HepG2 (cell line): ENCODE results near the gene CACNA1I. TPM values are rescaled to one million over a fixed set of nuclear protein-coding genes. Genes with fewer than 3 reads are reported as not detected.

Experiments used
- ATAC-seq: fragments of 200-7000 bp; cut with Tn5 transposase; 3 replicates; pipeline ENCODE4 v1.9.1; 2020; ENCODE audit warnings: mild to moderate bottlenecking, moderate library complexity
- BruUV-seq: library from RNA; stranded (reverse); fragments of 400-500 nt; replicated peaks from 2 replicates; lab custom pipeline; 2021; lab: Mats Ljungman, UMichigan
- CTCF ChIA-PET: fragments of 300-600 bp; formaldehyde crosslinking; extraction: SDS; loops from one replicate; lab custom pipeline; 2021; ENCODE audit warnings: low total read pairs, inconsistent platforms, low intra/inter-chr PET ratio; lab: Yijun Ruan, JAX
- POLR2A ChIA-PET: fragments of 350-600 bp; sonication (Branson Sonifier 250); formaldehyde crosslinking; loops from one replicate; lab custom pipeline; 2020; ENCODE audit warnings: antibody characterized with exemption, inconsistent platforms; lab: Yijun Ruan, JAX
- DNase-seq: peaks from one replicate; pipeline ENCODE4 v3.0.0-alpha.2; 2015; ENCODE audit warnings: low spot score
- FAIRE-seq: peaks from 3 replicates; lab custom pipeline; 2011; peaks lifted over from hg19 to GRCh38; lab: Jason Lieb, UNC
- H2AFZ ChIP-seq: one replicate; pipeline ENCODE4 v1.6.1; 2011; ENCODE audit warnings: low read length, inconsistent platforms
- H3K27ac ChIP-seq: fragments of 300-600 bp; 3 replicates; pipeline ENCODE4 v1.8.0; 2011; ENCODE audit warnings: mixed run types, mild to moderate bottlenecking, mixed read lengths, low read length, inconsistent platforms; ENCODE audit not compliant: insufficient read depth; ENCODE audit errors: extremely low read length
- H3K27me3 ChIP-seq, 2 experiments: fragments of 200-600 bp in 1 of 2; 2 replicates in 1 of 2; 3 replicates in 1 of 2; pipeline versions ENCODE4 v1.6.0 to v1.8.0; 2011; ENCODE audit warnings: low read length in 2 of 2, mild to moderate bottlenecking in 2 of 2, moderate library complexity in 2 of 2, inconsistent platforms in 1 of 2; ENCODE audit not compliant: insufficient read depth in 2 of 2, control insufficient read depth in 1 of 2
- H3K36me3 ChIP-seq, 2 experiments: fragments of 200-600 bp in 1 of 2; replicated peaks in 1 of 2; 2 replicates in 1 of 2; 3 replicates in 1 of 2; pipeline versions ENCODE4 v1.5.1 to v1.8.0; 2011; ENCODE audit warnings: low read length in 2 of 2, inconsistent platforms in 1 of 2; ENCODE audit not compliant: insufficient read depth in 2 of 2, control insufficient read depth in 1 of 2
- H3K4me1 ChIP-seq: 2 replicates; pipeline ENCODE4 v1.5.1; 2012; ENCODE audit warnings: low read length, inconsistent platforms; ENCODE audit not compliant: insufficient read depth
- H3K4me2 ChIP-seq: 2 replicates; pipeline ENCODE4 v1.6.0; 2011; ENCODE audit warnings: low read depth, low read length, inconsistent platforms
- H3K4me3 ChIP-seq, 3 experiments: fragments of 200-600 bp in 1 of 3; sonication (generic), shearing (Covaris generic) in 1 of 3; replicated peaks in 1 of 3; 2 replicates each; pipeline ENCODE4 v1.5.1; 2011 to 2016; ENCODE audit warnings: low read length in 3 of 3, inconsistent platforms in 2 of 3, low read depth in 2 of 3, mild to moderate bottlenecking in 2 of 3, control low read depth in 1 of 3, mixed read lengths in 1 of 3; ENCODE audit not compliant: insufficient read depth in 1 of 3
- H3K79me2 ChIP-seq: one replicate; pipeline ENCODE4 v1.6.1; 2011; ENCODE audit warnings: low read length, inconsistent platforms; ENCODE audit not compliant: insufficient read depth
- H3K9ac ChIP-seq: 2 replicates; pipeline ENCODE4 v1.6.0; 2011; ENCODE audit warnings: mild to moderate bottlenecking, low read depth, low read length, inconsistent platforms; ENCODE audit not compliant: insufficient read depth
- H3K9me3 ChIP-seq: 2 replicates; pipeline ENCODE4 v1.5.1; 2012; ENCODE audit warnings: mild to moderate bottlenecking, low read length
- H4K20me1 ChIP-seq: 2 replicates; pipeline ENCODE4 v1.6.0; 2011; ENCODE audit warnings: inconsistent platforms, mild to moderate bottlenecking, low read length, moderate library complexity; ENCODE audit not compliant: insufficient read depth
- ARID2 ChIP-seq: sonication (generic); formaldehyde crosslinking; IDR thresholded peaks from 2 replicates; pipeline ENCODE4 v1.8.1; 2022; ENCODE audit warnings: mild to moderate bottlenecking, missing genetic modification reagents, borderline replicate concordance
- ATF7-NPFF ChIP-seq: sonication (generic); formaldehyde crosslinking; IDR thresholded peaks from 2 replicates; pipeline ENCODE4 v1.8.1; 2023; ENCODE audit warnings: mild to moderate bottlenecking, low read depth, missing genetic modification reagents, moderate library complexity
- CBX2 ChIP-seq, 2 experiments: fragments of 200-600 bp in 1 of 2; sonication (generic); formaldehyde crosslinking in 1 of 2; IDR thresholded peaks; 2 replicates each; pipeline versions ENCODE4 v1.7.0 to v1.8.1; 2018 to 2022; ENCODE audit warnings: low read depth in 2 of 2, low read length in 1 of 2, mild to moderate bottlenecking in 1 of 2, missing genetic modification reagents in 1 of 2
- CBX5 ChIP-seq: sonication (generic); formaldehyde crosslinking; IDR thresholded peaks from 2 replicates; pipeline ENCODE4 v1.4.0; 2020; ENCODE audit warnings: missing genetic modification reagents, borderline replicate concordance
- ETV6 ChIP-seq: sonication (generic); formaldehyde crosslinking; conservative IDR thresholded peaks from 2 replicates; pipeline ENCODE4 v1.4.0; 2020; ENCODE audit warnings: missing genetic modification reagents
- GLI4 ChIP-seq: sonication (generic); formaldehyde crosslinking; IDR thresholded peaks from 2 replicates; pipeline ENCODE4 v1.5.1; 2020; ENCODE audit warnings: missing genetic modification reagents, mild to moderate bottlenecking, moderate library complexity, borderline replicate concordance
- NKX3-1 ChIP-seq: sonication (generic); formaldehyde crosslinking; IDR thresholded peaks from 2 replicates; pipeline ENCODE4 v1.5.0; 2020; ENCODE audit warnings: missing genetic modification reagents
- PAF1 ChIP-seq: IDR thresholded peaks from 2 replicates; pipeline ENCODE4 v1.6.1; 2016; ENCODE audit warnings: missing genetic modification reagents, missing compliant biosample characterization
- PAX8 ChIP-seq: sonication (generic); formaldehyde crosslinking; IDR thresholded peaks from 2 replicates; pipeline ENCODE4 v1.8.0; 2022; ENCODE audit warnings: mild to moderate bottlenecking, missing genetic modification reagents, borderline replicate concordance
- RFX3 ChIP-seq: IDR thresholded peaks from 2 replicates; pipeline ENCODE4 v1.6.1; 2016; ENCODE audit warnings: missing biosample characterization, missing genetic modification reagents
- ZNF121 ChIP-seq: sonication (generic); formaldehyde crosslinking; IDR thresholded peaks from 2 replicates; pipeline ENCODE4 v1.5.0; 2020; ENCODE audit warnings: mild to moderate bottlenecking, missing genetic modification reagents
- ZNF138 ChIP-seq: sonication (generic); formaldehyde crosslinking; IDR thresholded peaks from 2 replicates; pipeline ENCODE4 v1.5.0; 2020; ENCODE audit warnings: mild to moderate bottlenecking, low read depth, missing genetic modification reagents
- ZNF552 ChIP-seq: sonication (generic); formaldehyde crosslinking; IDR thresholded peaks from 2 replicates; pipeline ENCODE4 v1.9.0; 2022; ENCODE audit warnings: missing genetic modification reagents, mild to moderate bottlenecking, borderline replicate concordance
- WGBS: methylation state at CpG from one replicate; pipeline ENCODE4 v1.1.6; 2017; ENCODE audit warnings: low lambda C conversion rate; 5-methylcytosine and 5-hydroxymethylcytosine counted together
- in situ Hi-C: cut with HindIII; loops from 2 replicates; pipeline ENCODE4 v1.10.0; 2017; ENCODE audit warnings: low pct_unique_long_range_greater_than_20kb; ENCODE audit not compliant: extremely low pct_ligation_motif_present
- intact Hi-C: fragments of 100-400 bp; cut with micrococcal nuclease; formaldehyde crosslinking; loops from one replicate; pipeline ENCODE4 v1.10.0; 2022; ENCODE audit not compliant: unreplicated experiment
- polyA plus RNA-seq, 8 experiments: library from polyadenylated mRNA; depleted of rRNA in 3 of 8; stranded (reverse) in 7 of 8; unstranded in 1 of 8; fragments of >200 nt; fragmentation: Illumina TruSeq in 4 of 8; extraction: Trizol in 4 of 8; gene quantifications; 2 replicates each; pipeline versions ENCODE4 v1.2.1 to v1.2.3, GENCODE V29; 2011 to 2016; ENCODE audit warnings: low read depth in 4 of 8, missing spikeins in 1 of 8, mixed read lengths in 1 of 8; ENCODE audit not compliant: insufficient read depth in 1 of 8
- total RNA-seq, 5 experiments: library from RNA; depleted of rRNA; stranded (reverse); fragments of >200 nt; fragmentation: Illumina TruSeq; extraction: Trizol; gene quantifications; 2 replicates each; pipeline ENCODE4 v1.2.3, GENCODE V29; 2016; ENCODE audit warnings: low read depth in 1 of 5

Gene CACNA1I
- total and polyA plus RNA-seq, 2 of the 13 experiments (the other 11 are each of a cell fraction or from before 2014, with no cell fraction given), result not detected

GRCh38 chr22:39721206-39722031 lies 150.9 kb downstream of the CACNA1I start:
- H3K27ac ChIP-seq, result no peak overlapping the region
- BruUV-seq, result no TSS peak
- CTCF ChIA-PET, result no interaction called here
- no peaks in the 10 kb centered on the region for H3K79me2 ChIP-seq
- no peaks in the 10 kb centered on the region for H3K36me3 ChIP-seq
- no peak for ATAC-seq
- H3K4me3 ChIP-seq, result no peak overlapping the region
- POLR2A ChIA-PET, result no interaction called here
- H4K20me1 ChIP-seq, result no peaks in the 10 kb centered on the region
- peaks cover 8% of the 10 kb centered on the region; the same call in 1 of the 2 replicates for H3K4me1 ChIP-seq
- no peaks in the 10 kb centered on the region for H3K9me3 ChIP-seq
- in situ Hi-C loops, result no loop called here
- no peak for FAIRE-seq
- no peak overlapping the region for H2AFZ ChIP-seq
- WGBS, result 12% methylated on average over 7 of the region's 9 CpGs
- peaks cover 0 to 35% of the 10 kb centered on the region in 2 experiments; a peak in 3 of 5 replicates for H3K27me3 ChIP-seq
- H3K4me2 ChIP-seq, result no peak overlapping the region
- TF ChIP-seq CBX5 (CRISPR knock-in tag) (no peak), RFX3 (CRISPR knock-in tag) (no peak), PAF1 (no peak), ETV6 (CRISPR knock-in tag) (no peak), PAX8 (CRISPR knock-in tag) (no peak), ZNF121 (CRISPR knock-in tag) (no peak), NKX3-1 (CRISPR knock-in tag) (no peak), ATF7-NPFF (CRISPR knock-in tag) (no peak), GLI4 (CRISPR knock-in tag) (no peak), ARID2 (no peak), CBX2 (IDR thresholded peaks at IDR 0.05; ENCODE audit: low read depth, low read length) (no peak), CBX2 (CRISPR knock-in tag; IDR thresholded peaks at IDR 0.05; ENCODE audit: low read depth) (no peak), ZNF138 (no peak), ZNF552 (CRISPR knock-in tag) (no peak)
- no peak overlapping the region for H3K9ac ChIP-seq
- no peak for DNase-seq
- intact Hi-C loops, result no loop called here
